Muscle layer of colon (tissue), 2 donors: Measurements from ENCODE around the gene SFXN4.
A peak's percentile ranks its signal among the peaks of the same experiment; 100 is the strongest.

Experiments
- H3K27ac ChIP-seq: one replicate; pipeline ENCODE4 v1.7.0; 2013; ENCODE audit warnings: low read depth, mild to moderate bottlenecking, low read length, moderate library complexity
- H3K27me3 ChIP-seq, 2 donors: one replicate each; pipeline ENCODE4 v1.7.0; 2013; ENCODE audit warnings: low read length in 2 of 2, mild to moderate bottlenecking in 2 of 2; ENCODE audit not compliant: insufficient read depth in 2 of 2, control insufficient read depth in 1 of 2
- H3K36me3 ChIP-seq: one replicate; pipeline ENCODE4 v1.7.0; 2013; ENCODE audit warnings: mild to moderate bottlenecking, low read length; ENCODE audit not compliant: insufficient read depth
- H3K4me1 ChIP-seq: one replicate; pipeline ENCODE4 v1.7.0; 2013; ENCODE audit warnings: mild to moderate bottlenecking, low read length; ENCODE audit not compliant: insufficient read depth
- H3K4me3 ChIP-seq, 2 donors: one replicate each; pipeline ENCODE4 v1.7.0; 2013; ENCODE audit warnings: low read length in 2 of 2, low read depth in 1 of 2, mild to moderate bottlenecking in 1 of 2, moderate library complexity in 1 of 2
- H3K9ac ChIP-seq: one replicate; pipeline ENCODE4 v1.7.0; 2013; ENCODE audit warnings: low read length
- H3K9me3 ChIP-seq: one replicate; pipeline ENCODE4 v1.7.0; 2013; ENCODE audit warnings: mild to moderate bottlenecking, low read length
- donor health status: abdominal sarcoma.
- donor health status: Adenocarcinoma of cecum.

Gene SFXN4

DNA sequence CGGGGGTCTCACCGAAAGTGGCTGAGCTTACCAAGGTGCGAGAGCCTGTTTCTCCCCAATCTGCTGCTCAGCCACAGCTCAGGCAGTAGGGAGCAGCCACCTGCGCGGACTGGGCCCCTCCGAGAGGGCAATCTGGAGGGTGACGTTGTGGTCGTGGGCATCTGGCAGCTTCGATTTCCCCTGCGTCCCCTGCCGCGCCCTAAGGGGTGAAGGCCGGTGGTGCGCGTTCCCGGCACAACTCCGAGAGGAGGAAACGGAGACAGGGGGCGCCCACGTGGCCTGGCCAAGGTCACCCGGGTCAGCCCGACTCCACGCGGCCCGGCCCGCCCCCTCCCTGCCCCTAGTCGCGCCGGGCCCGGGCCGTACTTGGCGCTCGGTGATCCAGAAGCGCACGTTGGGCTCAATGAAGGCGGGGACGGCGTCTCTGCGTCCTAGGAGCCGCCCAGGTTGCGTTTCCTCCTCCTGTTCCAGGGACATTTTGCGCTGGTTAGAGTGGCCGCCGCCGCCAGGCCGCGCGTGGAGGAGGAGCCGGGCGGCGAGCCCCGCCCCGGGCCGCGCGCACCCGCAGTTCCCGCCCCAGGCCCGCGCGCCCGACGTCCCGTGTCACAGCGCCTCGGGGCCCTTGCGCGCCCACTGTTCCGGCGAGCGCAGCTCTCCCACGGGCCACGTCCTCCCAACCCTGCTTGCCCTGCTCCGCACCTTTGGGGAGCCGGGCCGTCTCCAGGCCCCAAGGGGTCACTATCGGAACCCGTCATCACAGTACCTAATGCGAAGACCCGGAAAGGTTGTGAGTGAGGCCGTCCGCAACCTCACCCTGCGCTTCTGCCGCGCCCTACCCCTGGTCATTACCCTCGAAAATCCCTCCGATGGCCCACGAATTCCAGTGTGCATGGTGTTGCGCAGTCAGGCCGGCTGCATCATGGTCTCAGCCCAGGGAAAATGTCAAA is at the start of gene SFXN4:
SFXN4 (minus strand) TSS at position 544 of the 947 bp plus-strand sequence; CDS start at position 477, 67 bp downstream.
- H3K27me3 ChIP-seq: no peaks in the 10 kb centered on the region
- H3K9me3 ChIP-seq: no peaks in the 10 kb centered on the region
- peak within 1 kb of the TSS; percentile 65 to 83 for H3K4me3 ChIP-seq
- peak within 1 kb of the TSS; percentile 93 for H3K27ac ChIP-seq
- H3K9ac ChIP-seq: peak within 1 kb of the TSS; percentile 74
- H3K36me3 ChIP-seq: peaks cover 31% of the 10 kb centered on the region
- peaks cover 27% of the 10 kb centered on the region for H3K4me1 ChIP-seq

DNA sequence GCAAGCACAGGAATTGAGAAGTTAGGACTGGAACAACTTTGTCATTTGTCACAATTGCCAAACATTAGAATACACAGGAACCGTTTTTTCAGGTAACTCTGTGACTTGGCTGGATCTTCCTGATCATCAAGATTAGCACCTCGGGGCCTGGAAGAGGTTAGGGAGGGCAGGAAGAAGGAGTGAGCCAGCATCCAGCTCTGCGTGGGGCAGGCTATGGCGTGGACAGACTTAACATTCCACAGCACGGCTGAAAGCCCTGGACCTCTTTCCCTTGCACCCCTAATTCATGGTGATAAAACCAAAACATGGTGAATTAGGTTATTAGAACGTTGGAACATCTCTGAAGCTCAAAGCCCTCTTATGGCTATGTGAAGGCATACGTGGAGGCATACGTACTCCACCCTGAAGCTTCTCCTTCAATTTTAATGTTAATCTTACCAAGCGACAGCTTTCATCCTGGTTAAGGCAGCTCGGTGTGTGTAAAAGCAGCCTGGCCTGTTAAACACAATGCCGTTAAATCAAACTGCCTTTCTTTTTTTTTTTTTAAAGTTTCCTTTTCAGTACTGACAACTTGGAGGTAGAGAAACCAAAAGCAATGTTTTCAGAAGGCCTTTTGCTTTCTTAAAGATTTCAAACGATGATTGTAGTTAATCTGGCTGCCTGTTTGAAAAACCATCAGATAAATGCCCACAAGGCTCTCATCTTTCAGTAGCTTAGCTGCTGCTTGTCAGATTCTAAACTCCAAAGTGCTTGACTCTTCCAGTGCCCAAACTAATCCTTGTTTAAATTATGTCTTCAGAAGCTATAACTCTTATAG is 46.3 kb upstream of the SFXN4 start:
- H3K9me3 ChIP-seq: no peaks in the 10 kb centered on the region
- H3K4me1 ChIP-seq: peaks cover 49% of the 10 kb centered on the region
- no peaks in the 10 kb centered on the region for H3K27me3 ChIP-seq
- peak overlapping the region; percentile 50 for H3K9ac ChIP-seq
- no peaks in the 10 kb centered on the region for H3K36me3 ChIP-seq
- peak overlapping the region in 1 of 2 donors; percentile 49 for H3K4me3 ChIP-seq
- peak overlapping the region; percentile 84 for H3K27ac ChIP-seq

GRCh38 chr10:119211176-119211575 is 45.7 kb upstream of the SFXN4 start:
- Histone ChIP-seq H3K27ac (peak overlapping the region; percentile 84), H3K36me3 (no peaks in the 10 kb centered on the region), H3K4me1 (peaks cover 52% of the 10 kb centered on the region), H3K9me3 (no peaks in the 10 kb centered on the region), H3K9ac (peak overlapping the region; percentile 50), H3K4me3 (peak overlapping the region in 1 of 2 donors; percentile 49), H3K27me3 (no peaks in the 10 kb centered on the region)

GRCh38 chr10:119210633-119211032 is 45.1 kb upstream of the SFXN4 start:
- Histone ChIP-seq H3K9me3 (no peaks in the 10 kb centered on the region), H3K27me3 (no peaks in the 10 kb centered on the region), H3K27ac (peak overlapping the region; percentile 84), H3K4me1 (peaks cover 56% of the 10 kb centered on the region), H3K4me3 (no peak overlapping the region), H3K9ac (no peak overlapping the region), H3K36me3 (no peaks in the 10 kb centered on the region)

DNA sequence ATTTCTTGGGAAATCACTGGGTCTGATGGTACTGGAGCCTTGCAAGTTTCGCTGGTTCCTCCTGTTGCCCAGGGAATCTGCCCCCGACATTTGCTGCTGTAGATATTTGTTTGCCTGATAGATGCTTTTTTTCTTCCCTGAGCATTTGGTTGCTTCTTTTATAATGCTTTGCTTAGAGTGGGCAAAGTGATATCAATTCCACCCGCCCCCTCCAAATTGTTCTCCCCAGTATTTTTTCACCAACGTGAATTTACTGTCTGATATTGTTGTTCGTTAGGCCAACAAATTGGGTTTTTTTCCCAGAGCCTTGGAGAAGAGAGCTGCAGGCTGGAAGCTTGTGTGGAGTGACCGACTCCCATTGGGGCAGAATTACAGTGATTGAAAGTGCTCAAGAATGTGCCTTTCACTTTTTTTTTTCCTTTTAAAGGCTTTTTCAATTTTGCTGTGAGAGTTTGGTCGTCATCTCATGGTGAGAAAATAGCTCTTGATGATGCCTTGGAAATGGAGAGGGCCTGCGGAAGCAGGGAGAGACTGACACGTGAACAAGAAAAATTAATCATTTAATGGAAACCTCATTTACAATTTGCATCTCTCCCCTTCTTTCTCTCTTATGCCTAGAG is 44.3 kb upstream of the SFXN4 start:
- Histone ChIP-seq H3K27ac (peak overlapping the region; percentile 83), H3K9ac (no peak overlapping the region), H3K36me3 (no peaks in the 10 kb centered on the region), H3K27me3 (no peaks in the 10 kb centered on the region), H3K4me3 (peak overlapping the region; percentile 64 to 75), H3K4me1 (peaks cover 56% of the 10 kb centered on the region), H3K9me3 (no peaks in the 10 kb centered on the region)

GRCh38 chr10:119209035-119209735 is 43.7 kb upstream of the SFXN4 start:
- Histone ChIP-seq H3K9ac (peak overlapping the region; percentile 6), H3K27me3 (no peaks in the 10 kb centered on the region), H3K4me3 (peak overlapping the region; percentile 64 to 75), H3K36me3 (no peaks in the 10 kb centered on the region), H3K27ac (peak overlapping the region; percentile 83), H3K4me1 (peaks cover 56% of the 10 kb centered on the region), H3K9me3 (no peaks in the 10 kb centered on the region)

DNA sequence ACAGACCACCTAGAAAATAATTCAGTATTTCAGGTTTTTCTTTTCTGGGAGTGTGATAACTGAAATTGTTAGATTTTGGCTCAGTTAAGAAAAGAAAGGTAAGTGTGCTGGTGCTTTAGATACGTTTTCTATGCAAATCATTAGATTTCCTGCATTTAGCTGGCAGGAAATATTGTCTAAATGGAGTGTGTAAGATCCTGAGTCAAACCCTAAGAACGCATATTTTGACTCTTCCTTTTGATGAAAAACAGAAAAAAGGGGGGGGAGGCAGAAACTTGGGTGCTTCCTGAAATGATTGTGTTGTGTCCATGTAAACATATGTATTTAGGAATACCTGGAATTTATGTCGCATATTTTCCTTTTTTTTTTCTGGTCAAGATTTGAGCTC is 43.0 kb upstream of the SFXN4 start:
- H3K4me3 ChIP-seq: peak overlapping the region; percentile 64 to 75
- H3K27ac ChIP-seq: peak overlapping the region; percentile 83
- H3K9me3 ChIP-seq: no peaks in the 10 kb centered on the region
- no peaks in the 10 kb centered on the region for H3K36me3 ChIP-seq
- H3K27me3 ChIP-seq: no peaks in the 10 kb centered on the region
- peak overlapping the region; percentile 6 for H3K9ac ChIP-seq
- H3K4me1 ChIP-seq: peaks cover 56% of the 10 kb centered on the region

GRCh38 chr10:119207713-119208552 is 42.4 kb upstream of the SFXN4 start:
- Histone ChIP-seq H3K27me3 (no peaks in the 10 kb centered on the region), H3K9me3 (no peaks in the 10 kb centered on the region), H3K9ac (peak overlapping the region; percentile 6), H3K4me3 (peak overlapping the region; percentile 64 to 75), H3K27ac (peak overlapping the region; percentile 83), H3K36me3 (no peaks in the 10 kb centered on the region), H3K4me1 (peaks cover 52% of the 10 kb centered on the region)

DNA sequence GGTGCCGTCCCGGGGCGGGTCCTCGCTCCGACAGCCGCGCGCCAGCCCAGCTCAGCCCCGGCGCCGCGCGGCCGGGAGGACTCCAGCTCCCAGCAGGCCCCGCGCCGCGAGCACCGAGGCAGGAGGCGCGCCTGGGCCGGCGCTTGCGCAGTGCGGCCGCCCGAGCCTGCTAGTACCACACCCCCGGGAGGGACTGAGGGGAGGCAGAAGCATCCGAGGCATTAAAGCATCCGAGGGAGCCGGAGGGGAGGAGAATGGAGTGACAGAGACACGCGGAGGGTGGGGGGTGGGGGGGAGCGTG is 41.8 kb upstream of the SFXN4 start, which contains the start of gene GRK5:
GRK5 (plus strand) TSS at position 206 of the 301 bp plus-strand sequence. CDS start 347 bp downstream, outside the sequence.
- Histone ChIP-seq H3K27me3 (no peaks in the 10 kb centered on the region), H3K4me1 (peaks cover 46% of the 10 kb centered on the region), H3K27ac (peak within 1 kb of the TSS; percentile 88), H3K4me3 (peak within 1 kb of the TSS; percentile 64 to 75), H3K36me3 (no peaks in the 10 kb centered on the region), H3K9me3 (no peaks in the 10 kb centered on the region), H3K9ac (peak within 1 kb of the TSS; percentile 6)
